Measurements from ENCODE around the gene ALKBH4. TPM values are rescaled to one million over a fixed set of nuclear protein-coding genes. Genes with fewer than 3 reads are reported as not detected.

ALKBH4 gene
- total RNA-seq, 4 donors from 2014 or later: 7.3 to 31.7 (median 13.3) TPM

- Histone ChIP-seq H3K4me3 (peak overlapping the region in 1 of 4 donors; percentile 38), H3K27ac (peak overlapping the region; percentile 72 to 82 (median 75)), H3K4me1 (peaks cover 0 to 40% (median 7%) of the 10 kb centered on the region in 3 donors), H3K27me3 (no peaks in the 10 kb centered on the region), H3K9me3 (no peaks in the 10 kb centered on the region), H3K36me3 (peaks cover 0 to 66% (median 5%) of the 10 kb centered on the region in 3 donors)
- TF ChIP-seq POLR2A (IDR thresholded peaks at IDR 0.05): peak in 1 of 4 donors; percentile 8
- TF ChIP-seq CTCF (IDR thresholded peaks at IDR 0.05): no peak
- intact Hi-C loops (cut with DNase I): no loop called here
- no peak for DNase-seq
- WGBS, 2 donors: 77 to 78% methylated on average over 14 to 15 of the region's 16 CpGs
Observed at GRCh38 chr7:102426268-102427018, 38.2 kb downstream of the ALKBH4 start.

- TF ChIP-seq CTCF (IDR thresholded peaks at IDR 0.05) (no peak), POLR2A (IDR thresholded peaks at IDR 0.05) (peak in 2 of 4 donors; percentile 19 to 65)
- 55% methylated on average over 10 to 17 of the region's 25 CpGs for WGBS, 2 donors
- intact Hi-C loops (cut with DNase I): no loop called here
- no peaks in the 10 kb centered on the region for H3K27me3 ChIP-seq
- H3K36me3 ChIP-seq: peaks cover 0 to 73% (median 10%) of the 10 kb centered on the region in 3 donors
- peak overlapping the region in 1 of 4 donors; percentile 38 for H3K4me3 ChIP-seq
- peak; percentile 67 for DNase-seq
- H3K4me1 ChIP-seq: peaks cover 0 to 33% (median 5%) of the 10 kb centered on the region in 3 donors
- no peaks in the 10 kb centered on the region for H3K9me3 ChIP-seq
- H3K27ac ChIP-seq: peak overlapping the region; percentile 72 to 82 (median 75)
Observed at GRCh38 chr7:102425639-102426267, 38.9 kb downstream of the ALKBH4 start.

- TF ChIP-seq CTCF (IDR thresholded peaks at IDR 0.05) (no peak), POLR2A (IDR thresholded peaks at IDR 0.05) (peak in 1 of 4 donors; percentile 22)
- Histone ChIP-seq H3K9me3 (no peaks in the 10 kb centered on the region), H3K27me3 (no peaks in the 10 kb centered on the region), H3K36me3 (peaks cover 0 to 82% (median 10%) of the 10 kb centered on the region in 3 donors), H3K4me3 (no peak overlapping the region), H3K4me1 (peaks cover 0 to 27% (median 0%) of the 10 kb centered on the region in 3 donors), H3K27ac (peak overlapping the region in 3 of 4 donors; percentile 74 to 82 (median 76))
- intact Hi-C loops (cut with DNase I): no loop called here
- no peak for DNase-seq
- 71 to 90% methylated on average over 10 to 11 of the region's 13 CpGs for WGBS, 2 donors
Observed at GRCh38 chr7:102424787-102425218, 39.9 kb downstream of the ALKBH4 start.

GRCh38 chr7:102424129-102424551, 40.5 kb downstream of the ALKBH4 start:
- no peak for TF ChIP-seq POLR2A (IDR thresholded peaks at IDR 0.05)
- no peak for TF ChIP-seq CTCF (IDR thresholded peaks at IDR 0.05)
- H3K9me3 ChIP-seq: no peaks in the 10 kb centered on the region
- no peak for DNase-seq

More at GRCh38 chr7:102424129-102424551, 40.5 kb downstream of the ALKBH4 start:
- Histone ChIP-seq H3K4me3 (no peak overlapping the region), H3K36me3 (peaks cover 0 to 89% (median 10%) of the 10 kb centered on the region in 3 donors), H3K27ac (no peak overlapping the region), H3K4me1 (peaks cover 0 to 27% (median 0%) of the 10 kb centered on the region in 3 donors), H3K27me3 (no peaks in the 10 kb centered on the region)
- intact Hi-C loops (cut with DNase I): no loop called here
- WGBS, 2 donors: 63% methylated on average over 6 of the region's 12 CpGs; no CpG with 5 or more reads in 1 of the 2 donors

Data from esophagus squamous epithelium (tissue), 5 donors.